ENCODE measurements around the gene DST. TPM values are rescaled to one million over a fixed set of nuclear protein-coding genes. Genes with fewer than 3 reads are reported as not detected.
"Not testable (repeated sequence)": the region's sequence is repeated elsewhere in the genome, so short reads cannot be mapped to it uniquely, and the experiment has no call there.

Gene DST
- total RNA-seq, 1 experiment from 2014 or later = 370 TPM

DNA sequence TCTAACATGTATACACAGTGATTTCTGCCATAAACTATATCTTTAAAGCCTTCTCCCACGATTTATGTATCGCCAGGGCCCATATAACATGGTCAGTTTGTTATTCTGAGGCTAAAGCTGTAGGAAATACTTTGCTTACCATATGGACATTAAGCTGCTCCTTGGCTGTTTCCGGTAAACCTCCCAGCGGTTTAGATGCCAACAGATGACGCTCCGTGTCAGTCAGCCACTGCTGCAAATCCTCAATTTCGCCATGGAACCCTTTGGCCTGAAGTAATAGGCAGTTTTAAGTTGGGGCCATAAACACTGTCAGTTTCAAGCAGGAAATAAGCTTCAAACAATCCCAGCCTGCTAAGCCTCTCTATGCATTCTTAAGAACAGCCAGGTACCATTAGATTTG, 145.4 kb downstream of the DST start:
- no TSS peak for BruUV-seq (replicated peaks)
- intact Hi-C loops (cut with micrococcal nuclease) = no loop called here
- H3K9me3 Mint-ChIP-seq (ENCODE audit: unreplicated experiment) = no peaks in the 10 kb centered on the region
- ChIA-PET CTCF (interaction anchor here (1.1 kb wide), 1 partner anchor 128 kb away, joined by 5 read pairs; no protein-coding TSS in a partner anchor), POLR2A (no interaction called here)
- no peak overlapping the region for H3K4me3 Mint-ChIP-seq (ENCODE audit: unreplicated experiment)
- H3K27me3 Mint-ChIP-seq (ENCODE audit: insufficient read depth, unreplicated experiment) = no peaks in the 10 kb centered on the region
- H3K27ac Mint-ChIP-seq (ENCODE audit: low read depth, unreplicated experiment) = no peak overlapping the region
- TF ChIP-seq, protein P1, sequence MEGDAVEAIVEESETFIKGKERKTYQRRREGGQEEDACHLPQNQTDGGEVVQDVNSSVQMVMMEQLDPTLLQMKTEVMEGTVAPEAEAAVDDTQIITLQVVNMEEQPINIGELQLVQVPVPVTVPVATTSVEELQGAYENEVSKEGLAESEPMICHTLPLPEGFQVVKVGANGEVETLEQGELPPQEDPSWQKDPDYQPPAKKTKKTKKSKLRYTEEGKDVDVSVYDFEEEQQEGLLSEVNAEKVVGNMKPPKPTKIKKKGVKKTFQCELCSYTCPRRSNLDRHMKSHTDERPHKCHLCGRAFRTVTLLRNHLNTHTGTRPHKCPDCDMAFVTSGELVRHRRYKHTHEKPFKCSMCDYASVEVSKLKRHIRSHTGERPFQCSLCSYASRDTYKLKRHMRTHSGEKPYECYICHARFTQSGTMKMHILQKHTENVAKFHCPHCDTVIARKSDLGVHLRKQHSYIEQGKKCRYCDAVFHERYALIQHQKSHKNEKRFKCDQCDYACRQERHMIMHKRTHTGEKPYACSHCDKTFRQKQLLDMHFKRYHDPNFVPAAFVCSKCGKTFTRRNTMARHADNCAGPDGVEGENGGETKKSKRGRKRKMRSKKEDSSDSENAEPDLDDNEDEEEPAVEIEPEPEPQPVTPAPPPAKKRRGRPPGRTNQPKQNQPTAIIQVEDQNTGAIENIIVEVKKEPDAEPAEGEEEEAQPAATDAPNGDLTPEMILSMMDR (IDR thresholded peaks at IDR 0.05; ENCODE audit: unreplicated experiment) = no peak
- peaks cover 85% of the 10 kb centered on the region for H3K36me3 Mint-ChIP-seq (ENCODE audit: insufficient read depth, unreplicated experiment)
- DNase-seq (ENCODE audit: unreplicated experiment) = no peak
- no peaks in the 10 kb centered on the region for H3K4me1 Mint-ChIP-seq (ENCODE audit: insufficient read depth, unreplicated experiment)

DNA sequence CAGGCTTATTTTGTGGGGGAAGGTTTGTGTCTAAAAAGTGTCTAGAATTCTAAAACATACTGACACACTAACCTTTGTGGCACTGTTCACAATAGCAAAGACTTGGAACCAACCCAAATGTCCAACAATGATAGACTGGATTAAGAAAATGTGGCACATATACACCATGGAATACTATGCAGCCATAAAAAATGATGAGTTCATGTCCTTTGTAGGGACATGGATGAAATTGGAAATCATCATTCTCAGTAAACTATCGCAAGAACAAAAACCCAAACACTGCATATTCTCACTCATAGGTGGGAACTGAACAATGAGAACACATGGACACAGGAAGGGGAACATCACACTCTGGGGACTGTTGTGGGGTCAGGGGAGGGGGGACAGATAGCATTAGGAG, 146.0 kb downstream of the DST start:
- H3K36me3 Mint-ChIP-seq (ENCODE audit: insufficient read depth, unreplicated experiment) = peaks cover 85% of the 10 kb centered on the region
- BruUV-seq (replicated peaks); H3K9me3 Mint-ChIP-seq (ENCODE audit: unreplicated experiment); POLR2A ChIA-PET; H3K4me1 Mint-ChIP-seq (ENCODE audit: insufficient read depth, unreplicated experiment); intact Hi-C loops (cut with micrococcal nuclease); H3K4me3 Mint-ChIP-seq (ENCODE audit: unreplicated experiment); H3K27me3 Mint-ChIP-seq (ENCODE audit: insufficient read depth, unreplicated experiment); H3K27ac Mint-ChIP-seq (ENCODE audit: low read depth, unreplicated experiment); DNase-seq (ENCODE audit: unreplicated experiment): not testable (repeated sequence)
- CTCF ChIA-PET = interaction anchor here (1.1 kb wide), 1 partner anchor 127 kb away, joined by 5 read pairs; no protein-coding TSS in a partner anchor

DNA sequence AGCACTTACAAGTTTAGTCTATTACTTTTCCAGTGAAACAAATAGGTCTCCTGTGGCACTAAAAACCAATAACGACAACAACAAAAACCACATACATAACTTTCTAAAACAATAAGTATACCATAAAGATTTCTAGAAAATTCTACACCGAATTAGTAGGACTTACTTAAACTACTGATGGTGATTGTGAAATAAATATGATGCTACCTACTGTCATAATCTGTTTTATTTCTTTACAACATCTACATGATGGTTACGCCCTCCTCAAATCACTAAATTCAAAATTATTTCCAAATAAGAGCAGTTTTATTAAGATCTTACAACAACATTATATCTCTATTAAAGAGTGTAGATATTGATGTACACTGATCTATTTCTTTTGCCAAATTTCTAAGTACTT, 147.0 kb downstream of the DST start:
- Mint-ChIP-seq H3K27me3 (ENCODE audit: insufficient read depth, unreplicated experiment) (no peaks in the 10 kb centered on the region), H3K36me3 (ENCODE audit: insufficient read depth, unreplicated experiment) (peaks cover 87% of the 10 kb centered on the region), H3K9me3 (ENCODE audit: unreplicated experiment) (no peaks in the 10 kb centered on the region), H3K4me3 (ENCODE audit: unreplicated experiment) (no peak overlapping the region), H3K27ac (ENCODE audit: low read depth, unreplicated experiment) (no peak overlapping the region), H3K4me1 (ENCODE audit: insufficient read depth, unreplicated experiment) (no peaks in the 10 kb centered on the region)
- DNase-seq (ENCODE audit: unreplicated experiment) = no peak
- CTCF ChIA-PET = interaction anchor here (0.6 to 1.6 kb wide), 4 partner anchors 42 to 984 kb away, joined by 3 to 6 read pairs (median 4); no protein-coding TSS in a partner anchor
- POLR2A ChIA-PET = interaction anchor here (1.0 to 1.1 kb wide), 2 partner anchors 17 to 31 kb away, joined by 3 read pairs; no protein-coding TSS in a partner anchor
- TF ChIP-seq, protein P1 (IDR thresholded peaks at IDR 0.05; ENCODE audit: unreplicated experiment) = no peak
- BruUV-seq (replicated peaks) = no TSS peak
- intact Hi-C loops (cut with micrococcal nuclease) = no loop called here

DNA sequence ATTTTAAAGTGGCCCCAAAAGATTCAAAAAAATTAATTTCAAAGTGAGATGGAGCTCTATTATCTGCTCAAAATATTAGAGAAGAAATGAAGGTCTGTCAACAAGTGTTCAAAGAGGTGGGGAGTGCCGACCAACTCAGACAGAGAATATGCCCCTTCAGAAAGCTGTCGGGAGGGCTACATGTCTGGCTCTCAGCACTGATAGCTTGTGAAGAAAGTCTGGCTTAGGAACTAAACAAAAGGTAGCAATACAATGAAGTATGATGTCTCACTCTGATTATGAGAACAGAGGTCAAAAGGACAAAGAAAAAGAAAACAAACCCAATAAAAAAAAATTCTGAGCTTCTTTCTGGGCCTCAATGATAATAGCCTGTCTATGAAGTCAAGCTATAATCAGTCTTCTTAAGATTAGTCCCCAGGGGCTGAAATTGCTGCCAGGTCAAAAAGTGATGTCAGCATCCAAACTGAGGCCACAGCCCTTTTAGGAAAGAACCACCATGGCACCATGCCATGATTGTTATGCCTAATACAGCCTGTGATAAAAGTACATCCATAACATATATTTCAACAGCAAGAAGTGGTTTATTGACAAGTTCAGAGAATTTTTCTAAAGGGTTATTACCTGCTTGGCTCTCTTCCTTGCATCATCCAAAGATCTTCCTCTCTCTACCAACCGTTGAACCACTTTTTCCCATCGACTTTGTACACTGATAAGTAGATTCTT, 150.9 kb downstream of the DST start:
- POLR2A ChIA-PET = interaction anchor here (0.6 to 1.8 kb wide), 7 partner anchors 9 to 363 kb away, joined by 3 to 4 read pairs (median 3); no protein-coding TSS in a partner anchor
- no peak overlapping the region for H3K4me3 Mint-ChIP-seq (ENCODE audit: unreplicated experiment)
- peak overlapping the region; percentile 63 for H3K27ac Mint-ChIP-seq (ENCODE audit: low read depth, unreplicated experiment)
- intact Hi-C loops (cut with micrococcal nuclease) = no loop called here
- BruUV-seq (replicated peaks) = no TSS peak
- H3K36me3 Mint-ChIP-seq (ENCODE audit: insufficient read depth, unreplicated experiment) = peaks cover 85% of the 10 kb centered on the region
- H3K4me1 Mint-ChIP-seq (ENCODE audit: insufficient read depth, unreplicated experiment) = no peaks in the 10 kb centered on the region
- no peaks in the 10 kb centered on the region for H3K27me3 Mint-ChIP-seq (ENCODE audit: insufficient read depth, unreplicated experiment)
- CTCF ChIA-PET = interaction anchor here (0.6 to 1.2 kb wide), 6 partner anchors 20 to 177 kb away, joined by 3 to 6 read pairs (median 3); no protein-coding TSS in a partner anchor
- DNase-seq (ENCODE audit: unreplicated experiment) = peak; percentile 56
- H3K9me3 Mint-ChIP-seq (ENCODE audit: unreplicated experiment) = no peaks in the 10 kb centered on the region
- TF ChIP-seq, protein P1 (IDR thresholded peaks at IDR 0.05; ENCODE audit: unreplicated experiment) = no peak

All from MCF 10A (cell line).